GM12878 (cell line): ENCODE results near the gene ATF4. TPM values are rescaled to one million over a fixed set of nuclear protein-coding genes. Genes with fewer than 3 reads are reported as not detected.

Experiments used
- ATF7 ChIP-seq: fragments of 450-650 bp; IDR thresholded peaks from 2 replicates; pipeline ENCODE4 v1.6.1; 2016; ENCODE audit warnings: low read depth, mild to moderate bottlenecking
- BACH1 ChIP-seq: fragments of 450-650 bp; IDR thresholded peaks from 2 replicates; pipeline ENCODE4 v1.6.1; 2017; ENCODE audit warnings: mild to moderate bottlenecking, borderline replicate concordance
- BCL11A ChIP-seq: IDR thresholded peaks from 2 replicates; pipeline ENCODE4 v1.6.1; 2011; ENCODE audit warnings: low read depth, low read length
- E2F8 ChIP-seq: fragments of 450-650 bp; IDR thresholded peaks from 2 replicates; pipeline ENCODE4 v1.6.1; 2018; ENCODE audit warnings: mild to moderate bottlenecking, low read depth, moderate library complexity; ENCODE audit not compliant: partially characterized antibody
- EP300 ChIP-seq, 2 experiments: fragments of 150-350 bp in 1 of 2; IDR thresholded peaks; 2 replicates each; pipeline ENCODE4 v1.6.1; 2011 to 2012; ENCODE audit warnings: low read depth in 2 of 2, low read length in 2 of 2, borderline replicate concordance in 1 of 2, improper control_type of control experiment in 1 of 2, inconsistent platforms in 1 of 2; ENCODE audit not compliant: control insufficient read depth in 1 of 2
- ETV6 ChIP-seq, 2 experiments: fragments of 450-650 bp in 1 of 2; IDR thresholded peaks in 1 of 2; conservative IDR thresholded peaks in 1 of 2; 2 replicates each; pipeline ENCODE4 v1.6.1; 2014; ENCODE audit warnings: antibody characterized with exemption in 1 of 2, borderline replicate concordance in 1 of 2, low read depth in 1 of 2, mild to moderate bottlenecking in 1 of 2, moderate library complexity in 1 of 2
- HDAC6 ChIP-seq: fragments of 200-600 bp; sonication (generic); IDR thresholded peaks from one replicate; pipeline ENCODE4 v1.8.0; 2017; ENCODE audit warnings: antibody characterized with exemption; ENCODE audit not compliant: unreplicated experiment
- HDGF ChIP-seq: fragments of 450-650 bp; IDR thresholded peaks from 2 replicates; pipeline ENCODE4 v1.6.1; 2016; ENCODE audit warnings: antibody characterized with exemption
- KDM1A ChIP-seq: fragments of 200-600 bp; sonication (generic); IDR thresholded peaks from 2 replicates; pipeline ENCODE4 v1.6.1; 2016; ENCODE audit warnings: borderline replicate concordance
- LARP7 ChIP-seq: fragments of 450-650 bp; IDR thresholded peaks from 2 replicates; pipeline ENCODE4 v1.6.1; 2017; ENCODE audit warnings: mild to moderate bottlenecking
- MXI1 ChIP-seq: fragments of 150-350 bp; IDR thresholded peaks from 2 replicates; pipeline ENCODE4 v1.6.1; 2011; ENCODE audit warnings: low read depth, mild to moderate bottlenecking, inconsistent platforms, low read length, improper control_type of control experiment
- NFXL1 ChIP-seq: fragments of 450-650 bp; IDR thresholded peaks from 2 replicates; pipeline ENCODE4 v1.6.1; 2017; ENCODE audit warnings: antibody characterized with exemption, mild to moderate bottlenecking, borderline replicate concordance
- NKRF ChIP-seq: fragments of 450-650 bp; conservative IDR thresholded peaks from 2 replicates; pipeline ENCODE4 v1.6.1; 2017; ENCODE audit warnings: mild to moderate bottlenecking, moderate library complexity
- NRF1 ChIP-seq: conservative IDR thresholded peaks from 2 replicates; pipeline ENCODE4 v1.6.1; 2011; ENCODE audit warnings: mild to moderate bottlenecking, low read depth, low read length, improper control_type of control experiment
- POLR2A ChIP-seq: IDR thresholded peaks from 2 replicates; pipeline ENCODE4 v1.6.1; 2011; ENCODE audit warnings: low read depth, mild to moderate bottlenecking, low read length
- POLR2AphosphoS2 ChIP-seq: IDR thresholded peaks from 2 replicates; pipeline ENCODE4 v1.6.1; 2011; ENCODE audit warnings: low read depth, mild to moderate bottlenecking, low read length, improper control_type of control experiment, moderate library complexity
- POLR2AphosphoS5 ChIP-seq: IDR thresholded peaks from 2 replicates; pipeline ENCODE4 v1.6.1; 2011; ENCODE audit warnings: mild to moderate bottlenecking, low read length, inconsistent platforms
- RAD51 ChIP-seq: fragments of 450-650 bp; IDR thresholded peaks from 2 replicates; pipeline ENCODE4 v1.6.1; 2016; ENCODE audit warnings: moderate library complexity, mild to moderate bottlenecking, inconsistent platforms
- SIX5 ChIP-seq: IDR thresholded peaks from 2 replicates; pipeline ENCODE4 v1.6.1; 2011; ENCODE audit warnings: mild to moderate bottlenecking, low read depth, low read length, moderate library complexity; ENCODE audit not compliant: severe bottlenecking
- SPI1 ChIP-seq: IDR thresholded peaks from 2 replicates; pipeline ENCODE4 v1.6.1; 2011; ENCODE audit warnings: low read depth, mild to moderate bottlenecking, low read length, moderate library complexity, borderline replicate concordance; ENCODE audit not compliant: insufficient read depth
- TCF12 ChIP-seq: IDR thresholded peaks from 2 replicates; pipeline ENCODE4 v1.6.1; 2011; ENCODE audit warnings: low read depth, mild to moderate bottlenecking, low read length
- ZBTB11 ChIP-seq: fragments of 450-650 bp; formaldehyde crosslinking; IDR thresholded peaks from 2 replicates; pipeline ENCODE4 v1.5.0; 2022; ENCODE audit warnings: mild to moderate bottlenecking, missing genetic modification characterization
- polyA plus RNA-seq, 11 experiments: library from polyadenylated mRNA; depleted of rRNA in 4 of 11; unstranded in 6 of 11; stranded (reverse) in 5 of 11; fragments of >200 nt; fragmentation: Nextera tagmentation in 4 of 11; fragmentation: Illumina TruSeq in 1 of 11; extraction: Ambion mirVana in 4 of 11; extraction: Trizol in 1 of 11; gene quantifications; 1 replicate in 1 of 11; 2 replicates in 10 of 11; pipeline versions ENCODE4 v1.2.1 to v1.2.3, GENCODE V29; 2011 to 2016; ENCODE audit warnings: inconsistent platforms in 2 of 11, missing spikeins in 2 of 11, low read depth in 1 of 11
- total RNA-seq, 4 experiments: library from RNA; depleted of rRNA in 3 of 4; stranded (reverse); fragments of >200 nt in 3 of 4; fragmentation: Illumina TruSeq in 1 of 4; extraction: Trizol in 1 of 4; gene quantifications; 2 replicates each; pipeline versions ENCODE4 v1.2.1 to v1.2.3, GENCODE V29; 2013 to 2021

The ATF4 gene
- total and polyA plus RNA-seq, 10 of the 15 experiments (the other 5 are each of a cell fraction or from before 2014, with no cell fraction given), result 88.3 to 605 (median 320) TPM

- peak; percentile 83 for TF ChIP-seq NRF1
- peak; percentile 86 for TF ChIP-seq LARP7
- no peak for TF ChIP-seq HDAC6
- TF ChIP-seq NFXL1, result no peak
- TF ChIP-seq ATF7, result 0 out of 2 replicates have a peak, but pooled peaks have one; percentile 21
- TF ChIP-seq BACH1, result peak; percentile 81
- peak; percentile 73 for TF ChIP-seq E2F8
- TF ChIP-seq POLR2AphosphoS5, result peak; percentile 91
- TF ChIP-seq POLR2A, result peak; percentile 99
- TF ChIP-seq HDGF, result peak; percentile 95
- peak; percentile 67 for TF ChIP-seq SPI1
- TF ChIP-seq TCF12, result peak; percentile 46; the same call in 1 of the 2 replicates
- peak; percentile 65 for TF ChIP-seq NKRF
- 0 out of 2 replicates have a peak, but pooled peaks have one; percentile 55 for TF ChIP-seq RAD51
- TF ChIP-seq POLR2AphosphoS2, result peak; percentile 79
- no peak for TF ChIP-seq EP300 (IDR thresholded peaks at IDR 0.05; ENCODE audit: borderline replicate concordance in 1 of 2, control insufficient read depth in 1 of 2, low read depth in 2 of 2, low read length in 2 of 2)
- TF ChIP-seq BCL11A, result no peak
- TF ChIP-seq KDM1A, result no peak
- TF ChIP-seq ZBTB11, result peak; percentile 76
- TF ChIP-seq MXI1, result 0 out of 2 replicates have a peak, but pooled peaks have one; percentile 72
- no peak for TF ChIP-seq SIX5
- TF ChIP-seq ETV6 (conservative IDR thresholded peaks at IDR 0.05 in 1 of 2, IDR thresholded peaks at IDR 0.05 in 1 of 2; ENCODE audit: borderline replicate concordance in 1 of 2, low read depth in 1 of 2), result peak in 1 of 2 experiments; percentile 76; a peak in 2 of 4 replicates
These were observed 12.1 kb downstream of the ATF4 start, which contains the start of gene RPS19BP1 (continued) for GRCh38 chr22:39532215-39533073.
